GM12801 (cell line): ENCODE measurements around the gene LRRC8B.

Source experiments
- TF ChIP-seq, protein P1 (sequence below): IDR thresholded peaks from one replicate; pipeline ENCODE4 v1.5.1; 2011; ENCODE audit warnings: control low read depth; ENCODE audit not compliant: insufficient read length; ENCODE audit errors: extremely low read depth

The LRRC8B gene

DNA sequence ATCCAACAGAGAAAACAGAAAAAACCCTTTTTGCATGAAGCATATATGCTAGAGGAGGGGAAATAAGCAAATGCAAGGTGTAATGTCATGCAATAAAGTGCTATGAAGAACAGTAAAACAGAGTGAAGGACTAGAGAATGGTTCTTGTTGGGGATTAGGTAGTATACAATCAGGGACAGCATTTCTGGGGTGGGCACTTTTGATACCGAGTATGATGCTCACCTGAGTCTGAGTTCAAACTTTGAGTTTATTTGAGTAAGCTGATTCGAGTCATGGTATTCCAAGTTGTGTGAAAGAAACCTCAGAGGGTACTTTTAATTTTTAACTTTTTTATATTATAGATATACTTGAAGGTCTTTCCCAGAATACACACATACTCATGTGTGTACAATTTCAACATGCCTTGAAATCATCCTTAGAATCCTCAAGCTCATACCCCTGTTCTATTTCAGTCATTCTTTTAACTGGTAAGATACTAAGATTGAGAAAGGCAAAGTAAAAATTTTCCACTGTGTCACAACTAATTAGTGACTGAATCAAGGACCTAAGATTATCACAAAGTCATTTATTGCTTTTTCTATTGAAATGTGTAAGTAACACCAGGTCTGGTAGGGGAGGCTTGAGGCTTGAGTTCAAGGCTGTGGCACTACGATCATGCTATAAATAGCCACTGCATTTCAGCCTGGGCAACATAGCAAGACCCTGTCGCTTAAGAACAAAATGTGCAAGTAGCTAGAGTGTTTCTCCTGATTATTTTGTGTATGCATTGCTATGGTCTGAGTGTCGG, 12.1 kb downstream of the LRRC8B start:
- TF ChIP-seq, protein P1, sequence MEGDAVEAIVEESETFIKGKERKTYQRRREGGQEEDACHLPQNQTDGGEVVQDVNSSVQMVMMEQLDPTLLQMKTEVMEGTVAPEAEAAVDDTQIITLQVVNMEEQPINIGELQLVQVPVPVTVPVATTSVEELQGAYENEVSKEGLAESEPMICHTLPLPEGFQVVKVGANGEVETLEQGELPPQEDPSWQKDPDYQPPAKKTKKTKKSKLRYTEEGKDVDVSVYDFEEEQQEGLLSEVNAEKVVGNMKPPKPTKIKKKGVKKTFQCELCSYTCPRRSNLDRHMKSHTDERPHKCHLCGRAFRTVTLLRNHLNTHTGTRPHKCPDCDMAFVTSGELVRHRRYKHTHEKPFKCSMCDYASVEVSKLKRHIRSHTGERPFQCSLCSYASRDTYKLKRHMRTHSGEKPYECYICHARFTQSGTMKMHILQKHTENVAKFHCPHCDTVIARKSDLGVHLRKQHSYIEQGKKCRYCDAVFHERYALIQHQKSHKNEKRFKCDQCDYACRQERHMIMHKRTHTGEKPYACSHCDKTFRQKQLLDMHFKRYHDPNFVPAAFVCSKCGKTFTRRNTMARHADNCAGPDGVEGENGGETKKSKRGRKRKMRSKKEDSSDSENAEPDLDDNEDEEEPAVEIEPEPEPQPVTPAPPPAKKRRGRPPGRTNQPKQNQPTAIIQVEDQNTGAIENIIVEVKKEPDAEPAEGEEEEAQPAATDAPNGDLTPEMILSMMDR: no peak

DNA sequence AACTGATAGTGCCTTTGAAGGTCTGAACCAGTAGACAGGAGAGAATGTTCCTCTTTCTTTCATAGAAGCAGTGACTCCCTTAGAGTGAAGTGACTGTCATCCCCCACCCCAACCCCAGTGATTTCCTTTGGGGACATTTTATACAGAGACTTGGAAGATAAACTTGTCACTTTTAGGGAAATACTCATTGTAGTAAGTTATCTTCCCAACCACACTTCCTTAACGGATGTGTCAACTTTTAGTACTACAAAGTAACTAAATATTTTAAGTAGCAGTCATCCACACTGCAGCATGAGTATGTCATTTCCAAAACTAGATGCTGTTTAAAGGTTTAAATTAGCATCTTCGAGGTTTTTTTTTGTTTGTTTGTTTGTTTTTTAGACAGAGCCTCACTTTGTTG, 13.7 kb downstream of the LRRC8B start:
- TF ChIP-seq, protein P1: no peak

DNA sequence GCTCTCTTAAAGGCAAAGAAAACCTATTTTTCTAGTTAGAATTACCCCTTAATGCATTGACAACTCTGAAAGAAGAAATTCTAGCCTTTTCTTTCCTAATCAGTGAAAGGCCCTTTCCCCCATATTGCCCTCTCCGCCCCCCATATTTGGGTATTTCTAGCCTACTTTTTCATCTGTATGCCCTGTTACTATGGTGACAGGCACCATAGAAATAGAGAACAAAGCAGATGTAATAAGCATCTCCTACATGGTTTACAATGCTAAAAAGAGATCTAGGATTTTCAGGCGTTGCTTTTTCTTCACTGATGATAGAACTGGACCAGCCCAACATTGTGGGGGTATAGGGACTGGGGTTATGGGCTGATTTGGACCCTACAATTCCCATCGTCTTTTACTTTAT, 14.5 kb downstream of the LRRC8B start:
- TF ChIP-seq, protein P1: no peak

DNA sequence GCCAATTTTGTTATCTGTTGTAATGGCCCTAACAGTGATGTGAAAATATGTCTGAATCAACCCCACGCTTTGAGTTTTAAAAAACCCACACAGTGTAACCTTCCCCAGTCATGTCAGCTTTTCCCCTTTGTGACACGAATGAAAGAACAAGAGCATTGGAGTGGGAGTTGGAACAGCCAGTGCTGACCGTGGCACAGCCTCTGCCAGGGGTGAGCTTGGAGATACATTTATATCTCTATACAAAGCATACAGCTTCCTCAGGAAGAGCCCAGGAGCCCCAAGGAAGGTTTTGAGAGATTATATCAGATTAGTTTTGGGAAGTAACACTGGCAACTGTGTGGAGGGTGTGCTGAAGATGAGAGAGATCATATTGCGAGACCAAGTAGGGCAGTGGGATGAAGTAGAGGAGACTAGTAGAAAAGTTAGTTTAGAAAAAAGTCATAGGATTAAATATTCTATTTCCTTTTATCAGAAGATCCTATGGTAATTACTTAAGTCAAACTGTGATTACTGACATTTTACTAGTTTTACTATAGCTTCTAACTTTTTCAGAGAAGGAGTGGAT, 15.9 kb downstream of the LRRC8B start:
- TF ChIP-seq, protein P1: no peak

DNA sequence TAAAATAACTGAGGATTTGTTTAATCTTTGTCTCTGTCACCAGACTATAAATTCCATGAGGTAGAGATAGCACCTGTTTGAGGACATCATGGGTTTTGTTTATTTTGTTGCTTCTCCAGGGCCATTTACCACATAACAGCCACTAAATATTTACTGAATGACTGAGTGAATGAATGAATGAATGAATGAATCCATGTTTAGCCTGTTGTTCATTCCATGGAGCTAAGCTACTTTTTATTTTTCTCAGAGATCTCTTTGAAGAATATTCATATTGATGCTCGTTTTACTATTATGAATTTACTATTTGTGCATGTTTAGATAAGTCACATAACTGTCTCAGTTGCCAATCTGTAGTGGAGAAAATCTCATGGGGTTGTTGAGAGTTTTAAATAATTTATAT, 17.7 kb downstream of the LRRC8B start:
- TF ChIP-seq, protein P1: no peak

DNA sequence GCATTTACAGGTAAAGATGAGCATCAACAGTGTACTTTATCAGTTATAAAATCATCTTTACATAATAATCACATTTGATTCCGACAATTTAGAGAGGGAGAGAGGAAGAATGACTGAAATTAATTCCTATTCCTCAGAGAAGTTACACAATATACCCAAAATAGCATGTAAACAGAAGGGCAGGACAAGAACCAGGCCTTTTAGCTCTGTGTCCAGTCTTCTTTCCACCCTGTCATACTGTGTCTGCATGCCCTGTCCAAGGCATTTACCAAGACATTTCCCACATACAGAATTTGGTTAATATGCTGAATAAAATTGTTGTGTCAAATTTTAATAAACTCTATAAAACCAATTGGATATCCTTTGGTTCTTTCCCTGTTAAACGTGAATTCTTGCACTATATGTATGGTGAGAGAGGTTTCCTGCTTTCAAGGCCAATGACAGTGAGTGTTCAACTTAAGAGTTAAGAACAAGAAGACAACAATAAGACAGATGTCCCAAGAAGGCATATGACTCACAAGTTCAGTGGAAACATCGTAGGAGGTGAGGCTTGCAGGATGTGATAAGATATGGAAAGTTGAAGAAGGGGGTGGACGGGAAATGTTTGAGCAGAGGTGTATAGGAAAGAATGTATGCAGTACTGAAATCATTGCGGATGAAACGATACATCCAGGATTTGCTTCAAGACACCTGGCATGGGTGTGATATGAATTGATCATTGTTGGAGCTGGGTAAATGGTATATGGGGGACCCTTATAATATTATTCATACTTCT, 20.8 kb downstream of the LRRC8B start:
- TF ChIP-seq, protein P1: no peak

DNA sequence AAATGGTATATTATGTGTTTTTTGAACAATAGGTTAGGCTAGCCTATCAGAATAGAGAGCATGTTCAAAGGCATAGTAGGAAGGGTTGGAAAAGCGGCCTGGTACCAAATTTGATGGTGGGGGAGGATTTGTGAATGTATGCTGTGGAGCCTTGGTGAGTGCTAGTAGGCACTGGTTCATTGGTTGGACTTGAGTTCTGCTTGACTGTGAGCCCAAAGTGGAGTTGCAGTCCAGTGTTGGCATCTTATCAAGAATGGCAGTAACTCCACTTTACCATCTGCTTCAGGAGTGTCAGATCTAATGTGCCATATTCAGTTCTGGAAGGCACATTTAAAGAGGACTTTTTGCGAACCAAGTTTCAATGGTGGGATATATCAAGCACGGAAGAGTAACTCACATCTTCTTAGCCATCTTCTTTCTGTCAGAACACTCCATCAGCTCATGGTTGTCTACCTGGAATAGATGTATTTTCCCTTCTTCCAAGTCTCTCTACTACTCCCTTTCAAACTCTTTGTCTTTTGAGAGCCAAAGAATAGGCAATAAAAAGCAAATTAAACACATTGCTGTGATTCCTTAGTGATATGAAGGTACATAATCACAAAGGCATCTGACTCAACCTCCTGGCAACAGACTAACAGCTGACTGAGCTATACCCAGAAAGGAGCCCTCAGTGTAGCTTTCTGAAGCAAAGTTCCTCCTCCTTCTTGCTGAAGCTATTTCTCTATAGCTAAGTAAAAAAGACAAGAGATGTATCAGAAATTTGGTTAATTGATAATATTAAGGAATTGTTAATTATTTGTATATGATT, 21.7 kb downstream of the LRRC8B start:
- TF ChIP-seq, protein P1: no peak
